Stimulated activated CD8-positive, alpha-beta memory T cell treated with anti-CD3 and anti-CD28 coated beads, Interleukin-7, amount 100 ng/mL, for 24 hours (primary cell): ENCODE measurements around the gene SLC19A2.

Experiments
- DNase-seq: peaks from one replicate; pipeline ENCODE4 v3.0.0-alpha.2; 2020; ENCODE audit warnings: low read depth

Gene SLC19A2

DNA sequence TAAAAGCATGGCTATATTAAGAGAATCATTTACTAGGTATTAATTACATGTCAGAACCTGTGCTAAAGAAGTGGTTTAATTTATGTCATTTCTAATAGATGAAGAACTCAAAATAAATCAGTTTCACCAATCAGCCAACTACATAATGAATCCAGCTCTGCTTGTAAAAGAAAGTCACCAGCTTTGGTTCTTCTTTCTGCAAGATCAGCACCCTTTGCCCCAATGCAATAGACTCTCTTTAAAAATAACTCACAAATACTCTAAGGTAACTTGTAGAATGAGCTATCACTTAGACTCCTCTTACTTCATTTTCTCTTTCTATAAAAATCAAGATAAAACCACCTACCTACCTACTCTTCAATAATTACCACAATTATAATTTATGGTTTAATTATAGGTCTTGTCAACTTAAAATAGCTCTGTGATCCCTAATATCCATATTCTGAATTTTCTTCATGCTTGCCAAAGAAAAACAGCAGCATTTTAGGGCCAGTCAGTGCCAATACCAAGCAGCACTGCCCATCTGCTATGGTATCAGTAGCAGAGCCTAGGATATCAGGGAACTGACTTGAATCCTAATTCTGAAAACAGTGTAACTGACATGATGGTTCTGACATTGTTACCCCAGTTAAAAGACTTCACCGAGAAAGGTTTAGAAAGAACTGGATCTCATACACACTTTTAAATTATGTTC is 11.3 kb downstream of the SLC19A2 start:
- DNase-seq: no peak

- DNase-seq: no peak
Measured at GRCh38 chr1:169473347-169473746, 12.4 kb downstream of the SLC19A2 start.

GRCh38 chr1:169472738-169473137 is 13.0 kb downstream of the SLC19A2 start:
- no peak for DNase-seq

- DNase-seq: no peak
Measured at GRCh38 chr1:169468982-169469381, 16.8 kb downstream of the SLC19A2 start.

- DNase-seq: no peak
Measured at GRCh38 chr1:169466259-169467230, 19.2 kb downstream of the SLC19A2 start.

DNA sequence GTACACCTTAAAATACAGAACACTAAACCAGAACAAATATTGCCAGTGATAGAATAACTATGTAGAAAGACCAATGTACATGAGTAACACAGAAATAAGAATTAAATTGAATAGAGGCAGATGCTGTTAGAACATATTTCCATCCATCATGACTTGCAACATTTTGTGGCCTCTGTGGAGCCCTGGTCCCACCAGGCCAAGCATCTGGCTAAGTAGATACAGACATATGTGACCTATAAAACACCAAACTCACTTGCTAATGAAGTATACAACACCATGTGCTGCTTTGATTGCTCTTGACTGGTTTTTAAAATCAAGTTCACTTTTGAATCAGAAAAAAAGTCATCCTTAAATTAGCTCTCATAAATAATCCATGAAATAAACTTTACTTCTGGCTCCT is 20.5 kb downstream of the SLC19A2 start:
- no peak for DNase-seq

DNA sequence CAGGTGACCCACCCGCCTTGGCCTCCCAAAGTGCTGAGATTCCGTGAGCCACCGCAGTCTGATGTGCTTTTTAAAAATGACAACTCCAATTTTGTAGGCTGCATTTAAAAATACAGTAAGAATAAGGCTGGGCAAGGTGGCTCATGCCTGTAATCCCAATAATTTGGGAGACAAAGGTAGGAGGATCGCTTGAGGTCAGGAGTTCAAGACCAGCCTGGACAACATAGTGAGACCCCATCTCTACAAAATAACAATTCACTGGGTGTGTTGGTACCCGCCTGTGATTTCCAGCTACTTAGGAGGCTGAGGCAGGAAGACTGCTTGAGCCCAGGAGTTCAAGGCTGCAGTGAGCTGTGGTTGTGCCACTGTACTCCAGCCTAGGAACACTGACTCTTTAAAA is 23.4 kb downstream of the SLC19A2 start:
- DNase-seq: no peak

- no peak for DNase-seq
Measured at GRCh38 chr1:169461390-169462000, 24.2 kb downstream of the SLC19A2 start.

DNA sequence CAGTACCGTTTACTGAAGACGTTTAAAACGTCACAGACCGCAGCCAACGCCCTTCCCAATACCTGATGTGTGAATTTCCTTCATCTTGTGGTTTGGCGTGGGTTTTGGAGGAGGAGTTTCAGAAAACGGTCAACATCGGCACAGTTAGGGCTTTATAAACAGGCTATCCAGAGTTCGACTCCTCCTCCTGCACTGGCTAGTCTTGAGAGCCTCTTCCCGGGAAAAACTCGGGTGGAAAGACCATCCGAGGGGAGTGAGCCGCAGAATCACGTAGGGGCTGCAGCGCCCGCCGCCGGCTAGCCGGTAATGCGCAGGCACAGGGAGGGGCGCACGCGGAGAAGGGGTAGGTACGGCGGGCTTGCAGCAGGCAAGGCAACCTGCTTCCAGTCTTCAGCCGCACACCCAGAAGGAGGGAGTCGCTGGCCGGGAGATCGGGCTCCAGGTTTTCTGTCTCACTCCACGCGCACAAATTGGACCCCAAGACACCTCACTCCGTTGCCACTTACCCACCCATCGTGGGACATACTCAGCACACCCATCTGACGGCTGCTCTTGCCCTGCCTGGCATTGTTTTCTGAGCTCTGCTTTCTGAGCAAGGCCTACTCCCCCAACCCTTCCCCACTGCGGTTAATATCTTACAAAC is 25.4 kb downstream of the SLC19A2 start:
- no peak for DNase-seq

DNA sequence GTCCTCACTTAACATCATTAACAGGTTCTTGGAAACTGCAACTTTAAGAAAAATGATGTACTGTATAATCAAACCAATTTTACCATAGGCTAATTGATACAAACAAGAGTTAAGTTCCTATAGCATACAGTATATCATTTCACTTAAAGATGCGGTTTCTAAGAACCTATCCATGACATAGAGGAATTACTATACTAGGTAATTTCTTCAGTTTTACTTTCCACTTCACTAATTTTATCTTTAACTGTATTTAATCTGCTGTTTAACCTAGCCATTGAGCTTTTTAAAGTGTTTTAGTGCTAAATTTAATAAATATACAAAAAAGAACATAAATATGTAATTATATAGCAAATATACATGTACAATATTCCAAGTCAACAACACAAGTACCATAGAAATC is 28.3 kb downstream of the SLC19A2 start:
- DNase-seq: no peak

DNA sequence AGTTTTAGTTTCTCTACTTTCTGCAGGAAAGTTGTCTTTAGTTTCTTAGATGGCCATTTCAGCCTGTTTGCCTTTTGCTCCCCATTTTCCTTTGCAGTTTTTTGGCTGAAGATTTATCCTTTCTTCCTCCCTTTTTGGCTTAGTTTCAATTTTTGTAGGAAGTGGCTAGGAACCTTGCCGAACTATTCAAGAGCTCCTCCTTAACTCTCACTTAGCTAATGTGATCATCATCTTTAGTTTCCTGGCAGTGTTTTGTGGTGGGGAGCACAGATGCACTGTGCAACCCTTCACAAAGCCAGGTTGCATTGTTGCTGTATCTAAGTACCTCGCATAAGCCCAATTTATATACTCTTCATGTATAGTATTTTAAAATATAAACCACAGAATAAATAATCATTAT is 29.7 kb downstream of the SLC19A2 start:
- no peak for DNase-seq

GRCh38 chr1:169452921-169453320 is 32.8 kb downstream of the SLC19A2 start:
- DNase-seq: no peak

GRCh38 chr1:169451218-169451824 is 34.4 kb downstream of the SLC19A2 start:
- no peak for DNase-seq

DNA sequence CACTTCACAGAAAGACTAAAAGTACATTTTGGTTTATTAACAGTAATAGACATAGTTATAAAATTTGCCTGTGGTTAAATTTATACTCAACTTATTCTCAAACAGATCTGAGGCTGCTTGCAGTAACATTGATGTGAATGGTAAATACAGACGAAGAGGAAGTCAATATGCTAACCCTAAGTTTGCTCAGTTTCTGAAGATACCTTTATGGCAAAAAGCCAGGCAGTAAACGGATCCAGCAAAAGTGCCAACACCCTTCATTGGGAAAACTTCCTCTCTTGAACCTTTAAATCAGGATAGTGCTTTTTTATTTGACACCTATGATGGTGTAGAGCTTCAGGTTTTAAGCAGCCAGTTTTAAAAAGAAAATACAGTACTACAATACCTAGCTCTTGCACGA is 41.8 kb downstream of the SLC19A2 start:
- no peak for DNase-seq

- DNase-seq: peak; percentile 33
Measured at GRCh38 chr1:169427081-169427641, 58.6 kb downstream of the SLC19A2 start, which contains the start of gene CCDC181. CCDC181 (minus strand) TSS chr1:169427474; CDS start chr1:169424927, 2,547 bp downstream.

DNA sequence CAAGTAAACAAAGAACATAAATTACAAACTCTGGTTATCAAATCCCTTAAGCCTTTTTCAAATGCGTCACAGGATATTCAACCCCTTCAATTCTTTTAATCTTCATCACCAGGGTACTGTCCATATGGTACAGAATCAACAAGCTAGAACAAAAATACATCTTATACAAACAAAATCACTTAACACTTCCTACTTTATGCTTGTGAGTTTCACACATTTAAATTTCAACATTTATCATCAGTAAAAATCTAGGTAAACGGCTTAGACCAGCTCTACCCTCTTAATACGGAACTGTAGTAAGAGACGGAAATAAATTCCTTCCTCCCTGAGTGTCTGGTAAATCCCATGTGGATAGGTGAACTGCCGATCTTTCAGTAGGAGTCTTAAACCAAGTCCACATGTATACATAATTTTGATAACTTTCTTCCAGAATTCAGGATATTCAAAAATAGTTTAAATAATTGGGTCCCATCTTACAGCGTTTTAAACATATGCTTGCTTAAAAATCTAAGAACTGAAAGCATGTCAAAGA is 59.5 kb downstream of the SLC19A2 start:
- no peak for DNase-seq

DNA sequence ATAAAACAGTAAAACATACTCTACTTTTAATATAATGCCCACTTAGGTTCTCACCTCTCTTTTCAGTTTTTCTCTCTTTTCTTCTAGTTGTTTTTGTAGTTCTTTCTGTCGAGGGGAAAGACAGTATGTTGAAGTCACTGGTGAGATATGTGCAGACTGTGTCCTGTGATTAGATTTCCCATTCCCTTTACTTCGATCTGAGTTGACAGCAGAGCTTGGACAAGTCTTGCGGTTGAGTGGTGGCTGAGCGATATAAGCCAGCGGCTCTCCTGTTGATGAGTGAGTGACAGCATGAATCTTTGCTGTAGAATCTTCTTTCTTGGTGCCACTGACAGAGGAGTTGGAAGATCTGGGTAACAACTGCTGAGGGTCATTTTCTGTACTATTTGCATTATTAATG is 64.4 kb downstream of the SLC19A2 start:
- no peak for DNase-seq

DNA sequence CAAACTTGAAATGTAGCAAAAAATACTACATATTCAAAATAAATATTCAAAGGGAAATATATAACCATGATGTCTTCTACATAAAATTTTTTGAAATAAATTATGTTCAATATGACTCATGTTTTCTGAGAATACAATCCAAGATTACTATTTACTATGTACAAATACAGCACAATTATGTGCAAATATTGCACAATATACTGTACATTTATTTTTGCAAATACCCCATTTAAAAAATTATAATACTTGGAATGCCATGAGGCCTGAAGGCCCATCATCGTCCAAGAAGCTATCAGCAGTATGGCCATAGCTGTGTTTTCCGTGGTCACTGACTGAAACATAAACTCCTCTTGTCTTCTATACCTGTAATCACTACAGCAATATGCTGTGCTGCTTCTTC is 70.8 kb downstream of the SLC19A2 start:
- no peak for DNase-seq
